Fibroblast of skin of left biceps (primary cell): ENCODE results near the gene STAB2.

Experiments
- DNase-seq, 2 experiments: peaks; one replicate each; pipeline ENCODE4 v3.0.0-alpha.2; 2013; ENCODE audit warnings: low read depth in 2 of 2

Gene STAB2

DNA sequence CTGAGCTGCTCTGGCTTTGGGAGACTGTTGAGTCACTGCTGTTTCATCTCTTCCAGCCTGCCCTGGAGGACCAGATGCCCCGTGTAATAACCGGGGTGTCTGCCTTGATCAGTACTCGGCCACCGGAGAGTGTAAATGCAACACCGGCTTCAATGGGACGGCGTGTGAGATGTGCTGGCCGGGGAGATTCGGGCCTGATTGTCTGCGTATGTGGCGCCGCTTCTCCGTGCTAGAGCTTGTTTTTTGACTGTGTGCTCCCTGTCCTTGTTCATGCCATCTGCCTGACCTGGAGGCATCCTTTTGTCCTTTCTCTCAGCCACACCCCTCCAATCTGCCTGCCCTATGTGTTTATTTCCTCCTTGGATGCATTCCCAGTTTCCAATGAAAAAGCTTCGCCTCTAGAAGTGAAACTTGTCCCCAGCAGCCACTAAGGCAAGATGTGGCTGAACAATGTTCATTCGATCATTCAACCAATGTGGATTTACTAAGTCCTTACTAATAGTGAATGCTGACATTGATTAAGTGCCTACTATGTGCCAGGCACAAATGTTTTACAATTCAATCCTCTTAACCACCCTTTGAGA lies 155.4 kb downstream of the STAB2 start:
- DNase-seq, result no peak

DNA sequence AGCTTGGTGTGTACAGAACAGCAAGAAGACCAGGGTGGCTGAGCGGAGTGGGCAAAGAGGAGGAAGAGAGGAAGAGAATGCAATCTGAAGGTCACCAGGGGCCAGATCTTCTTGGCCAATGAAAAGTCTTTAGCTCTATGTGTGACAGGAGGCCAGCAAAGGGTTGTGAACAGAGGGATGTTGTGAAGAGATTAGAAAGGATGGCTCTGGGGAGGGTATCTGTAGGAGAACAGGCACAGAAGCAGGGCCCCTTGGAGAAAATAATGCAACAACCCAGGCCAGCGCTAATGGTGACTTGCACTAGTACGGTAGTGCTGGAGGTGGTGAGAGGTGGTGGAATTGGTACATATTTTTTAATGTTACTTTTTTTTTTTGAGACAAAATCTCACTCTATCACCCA lies 156.7 kb downstream of the STAB2 start:
- DNase-seq, result no peak

DNA sequence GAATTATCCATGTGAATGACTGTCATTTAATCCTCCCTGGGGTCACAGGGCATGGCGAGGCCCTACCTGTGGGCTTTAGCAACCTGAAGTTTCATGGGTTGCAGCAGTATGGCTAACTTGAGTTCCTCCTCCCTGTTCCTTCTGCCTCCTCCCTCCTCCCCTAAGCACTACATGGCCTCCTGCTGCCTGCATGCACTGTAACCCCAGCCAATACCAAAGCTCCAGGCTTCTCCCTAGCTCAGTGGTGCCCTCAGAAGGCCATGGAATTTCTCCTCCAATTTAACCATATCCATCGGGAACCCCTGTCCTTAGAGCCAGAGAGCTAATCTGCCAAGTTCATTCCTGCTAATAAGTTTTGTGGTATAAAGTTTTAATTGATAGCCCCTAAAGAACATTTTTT lies 158.9 kb downstream of the STAB2 start:
- DNase-seq, result no peak

DNA sequence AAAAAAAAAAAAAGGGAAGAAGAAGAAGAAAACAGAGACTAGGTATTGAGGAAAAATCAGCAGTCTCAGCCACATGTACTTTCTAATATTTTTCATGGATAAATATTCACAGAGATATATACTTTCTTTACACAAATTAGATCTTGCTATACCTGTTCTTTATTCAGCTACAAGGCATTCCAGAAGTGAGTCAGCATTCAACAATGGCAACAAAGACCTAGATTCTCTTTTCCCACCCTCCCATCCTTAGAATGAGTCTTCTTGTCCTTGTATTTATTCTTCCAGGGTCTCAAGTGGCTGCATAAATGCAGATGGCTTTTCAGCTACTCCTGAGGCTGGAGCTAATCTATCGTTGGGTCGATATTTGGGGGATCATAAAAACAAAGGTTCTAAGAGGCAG lies 160.9 kb downstream of the STAB2 start:
- DNase-seq, result no peak

DNA sequence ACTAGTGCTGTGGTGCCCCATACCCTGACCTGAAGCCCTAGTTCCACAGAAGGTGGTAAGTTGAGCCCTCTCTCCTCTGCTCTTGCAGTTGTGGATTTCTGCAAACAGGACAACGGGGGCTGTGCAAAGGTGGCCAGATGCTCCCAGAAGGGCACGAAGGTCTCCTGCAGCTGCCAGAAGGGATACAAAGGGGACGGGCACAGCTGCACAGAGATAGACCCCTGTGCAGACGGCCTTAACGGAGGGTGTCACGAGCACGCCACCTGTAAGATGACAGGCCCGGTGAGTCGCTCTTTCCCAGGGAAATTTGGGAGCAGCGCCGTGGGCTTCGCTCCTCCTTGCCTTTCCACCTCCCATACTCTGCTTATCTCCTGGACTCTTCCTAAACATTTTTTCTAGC lies 161.8 kb downstream of the STAB2 start:
- DNase-seq, result no peak

DNA sequence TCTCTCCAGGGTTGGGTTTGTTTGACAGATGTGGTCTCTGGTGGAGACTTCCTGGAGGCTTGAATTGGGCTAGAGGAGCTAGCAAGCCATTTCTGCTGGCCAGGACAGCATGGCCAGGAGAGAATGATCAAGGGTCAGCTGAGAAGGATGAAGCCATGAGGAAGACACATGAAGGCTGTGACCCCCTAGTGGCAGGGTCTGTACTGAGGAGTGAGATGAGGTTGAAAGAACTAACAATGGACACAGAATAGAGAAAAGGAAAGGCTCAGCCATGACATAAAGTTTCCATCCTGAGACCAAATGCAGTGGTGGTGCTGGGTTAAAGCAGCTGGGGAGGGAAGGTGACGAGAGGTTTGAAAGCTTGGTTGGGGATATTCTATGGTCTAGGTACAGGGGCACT lies 164.1 kb downstream of the STAB2 start:
- no peak for DNase-seq

DNA sequence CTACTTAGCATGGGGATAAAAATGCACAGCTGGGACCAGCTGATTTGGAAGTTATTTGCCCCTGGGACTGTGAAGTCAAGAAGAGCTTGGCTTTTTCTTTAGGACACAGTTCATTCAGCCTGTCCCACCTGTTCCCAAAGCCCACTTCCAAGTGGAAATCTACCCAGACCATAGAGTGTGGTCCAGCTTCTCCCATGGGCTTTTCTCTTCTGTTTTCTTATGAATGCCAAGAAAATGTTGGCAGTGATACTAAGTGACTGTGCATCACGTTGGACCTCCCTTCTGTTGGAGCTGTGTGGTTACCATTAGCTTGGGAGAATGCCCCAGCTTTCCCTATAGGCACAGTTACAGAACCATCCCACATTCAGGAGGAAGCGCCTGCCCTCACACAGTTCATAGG lies 164.5 kb downstream of the STAB2 start:
- DNase-seq, result no peak

DNA sequence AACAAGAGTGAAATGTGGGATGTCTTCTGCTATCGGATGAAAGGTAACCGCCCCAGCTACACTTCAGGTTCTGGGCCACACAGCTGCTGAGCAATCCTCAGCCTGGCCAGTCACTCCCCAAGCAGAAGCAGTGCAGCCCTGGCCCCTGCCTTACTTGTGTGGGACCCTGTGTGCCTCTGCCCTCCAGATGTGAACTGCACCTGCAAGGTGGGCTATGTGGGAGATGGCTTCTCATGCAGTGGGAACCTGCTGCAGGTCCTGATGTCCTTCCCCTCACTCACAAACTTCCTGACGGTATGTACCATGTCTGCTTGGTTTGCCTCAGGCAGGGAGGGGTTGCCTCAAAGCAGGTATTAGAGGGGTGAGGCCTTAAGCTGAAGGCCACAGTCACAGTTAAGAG lies 168.4 kb downstream of the STAB2 start:
- no peak for DNase-seq

DNA sequence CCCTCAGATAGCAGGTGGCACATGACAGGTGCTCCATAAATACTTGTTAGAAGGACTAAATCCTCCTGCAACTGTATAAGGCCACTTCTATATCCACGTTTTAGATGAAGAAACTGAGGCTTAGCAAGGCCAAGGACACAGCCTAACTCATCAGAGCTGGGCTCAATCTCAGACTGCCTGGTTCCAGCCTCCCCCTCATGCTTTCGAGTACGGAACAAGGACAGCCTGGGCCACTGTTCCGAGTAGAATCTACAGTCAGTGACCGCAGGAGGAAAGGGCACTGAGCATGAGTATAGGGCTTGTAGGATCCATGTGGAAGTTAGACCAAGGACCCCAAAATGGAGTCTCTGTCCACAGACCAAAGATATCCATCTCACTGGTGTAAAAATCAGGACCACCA lies 169.4 kb downstream of the STAB2 start:
- no peak for DNase-seq

DNA sequence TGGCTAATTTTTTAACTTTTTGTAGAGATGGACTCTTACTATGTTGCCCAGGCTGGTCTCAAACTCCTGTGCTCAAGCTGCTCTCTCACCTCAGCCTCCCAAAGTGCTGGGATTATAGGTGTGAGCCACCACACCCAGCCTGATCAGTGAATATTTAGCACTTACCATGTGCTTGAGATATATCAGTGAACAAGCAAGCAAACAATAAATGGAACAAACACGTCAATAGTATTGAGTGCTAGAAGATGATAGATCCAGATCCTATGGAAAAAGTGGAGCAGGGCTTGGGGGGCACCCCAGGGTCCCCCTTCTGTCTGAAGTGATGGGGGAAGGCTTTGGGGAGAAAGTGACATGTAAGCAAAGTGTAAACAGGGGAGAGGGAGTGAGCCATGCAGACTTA lies 170.2 kb downstream of the STAB2 start:
- DNase-seq, result no peak

DNA sequence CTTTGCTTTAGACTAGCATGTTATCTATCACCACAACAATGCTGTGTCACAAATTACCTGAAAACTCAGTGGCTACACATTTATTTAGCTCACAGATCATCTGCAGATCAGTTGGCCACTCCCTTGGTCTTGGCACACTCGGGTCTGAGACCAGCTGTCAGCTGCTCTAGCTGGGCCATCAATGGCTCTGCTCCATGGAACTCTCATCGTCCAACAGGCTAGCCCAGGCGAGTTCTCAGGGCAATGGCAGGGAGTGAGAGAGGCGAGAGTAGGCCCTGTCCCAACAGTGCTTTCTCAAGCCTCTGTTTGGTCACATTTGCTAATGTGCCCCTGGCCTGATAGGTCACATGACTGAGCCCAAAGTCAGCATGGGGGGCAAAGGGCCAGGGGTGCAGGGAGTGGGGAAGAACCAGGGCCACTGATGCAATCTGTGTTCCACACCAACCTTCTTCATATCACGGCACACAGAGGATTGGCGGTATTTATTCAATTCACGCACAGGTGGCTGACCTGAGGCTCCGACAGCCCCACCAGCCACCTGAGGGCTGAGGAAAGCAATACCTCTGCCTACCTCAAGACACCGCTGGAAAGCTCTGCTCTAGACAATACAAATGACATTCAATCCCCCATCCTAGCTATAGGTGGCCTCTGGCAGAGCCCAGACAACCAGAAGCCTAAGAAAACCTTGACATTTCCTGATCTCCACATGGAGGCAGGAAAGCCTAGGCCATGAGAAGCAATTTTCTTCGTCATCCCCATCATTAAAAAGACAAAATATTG lies 171.4 kb downstream of the STAB2 start:
- no peak for DNase-seq

DNA sequence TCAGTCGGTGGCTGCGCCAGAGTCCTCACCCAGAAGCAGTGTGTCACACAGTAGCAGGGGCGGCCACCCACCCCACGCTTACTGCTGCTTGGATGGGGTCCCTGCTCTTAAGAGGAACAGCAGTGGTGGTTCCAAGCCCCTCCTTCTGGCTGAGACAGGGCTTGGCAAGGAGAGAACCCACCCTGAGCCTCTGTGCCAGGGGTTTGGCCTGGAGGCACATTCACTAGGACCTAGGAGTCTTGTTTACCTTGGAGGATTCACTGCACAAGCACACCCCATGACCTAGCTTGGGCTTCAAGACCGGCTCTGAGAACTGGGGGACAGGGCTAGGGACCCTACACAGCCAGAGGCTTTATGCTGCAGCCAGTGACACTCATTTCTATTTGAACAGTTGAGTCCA lies 175.4 kb downstream of the STAB2 start:
- no peak for DNase-seq

DNA sequence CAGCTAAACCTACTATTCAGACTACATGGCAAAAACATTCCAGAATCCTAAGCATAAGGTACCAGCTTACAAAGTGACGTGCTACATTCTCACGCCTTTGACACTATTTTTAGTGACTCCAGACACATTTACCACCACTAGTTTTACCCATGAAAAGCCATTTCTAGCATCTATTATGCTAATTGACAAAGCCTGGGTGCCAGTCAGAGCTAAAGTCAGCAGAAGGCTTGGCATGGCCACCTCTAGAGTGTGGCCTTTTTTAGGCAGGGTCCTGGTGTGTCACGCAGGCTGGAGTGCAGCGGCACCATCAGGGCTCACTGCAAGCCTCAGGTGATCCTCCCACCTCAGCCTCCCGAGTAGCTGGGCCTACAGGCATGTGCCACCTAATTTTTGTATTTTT lies 178.2 kb downstream of the STAB2 start:
- DNase-seq, result no peak

DNA sequence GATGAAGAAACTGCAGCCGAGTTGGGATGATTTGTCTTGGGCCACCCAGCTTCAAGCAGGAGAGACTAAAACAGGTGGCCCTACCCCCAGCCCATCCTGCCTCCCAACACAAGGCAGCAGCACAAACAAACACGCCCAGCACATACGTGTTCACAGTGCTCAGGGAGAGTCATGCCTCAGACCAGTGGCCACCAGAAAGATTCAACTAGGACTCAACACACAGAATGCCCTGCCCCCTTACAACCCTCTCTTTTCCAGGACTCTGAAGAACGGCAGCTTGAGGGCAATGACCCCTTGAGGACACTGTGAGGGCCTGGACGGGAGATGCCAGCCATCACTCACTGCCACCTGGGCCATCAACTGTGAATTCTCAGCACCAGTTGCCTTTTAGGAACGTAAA lies 179.0 kb downstream of the STAB2 start:
- no peak for DNase-seq

DNA sequence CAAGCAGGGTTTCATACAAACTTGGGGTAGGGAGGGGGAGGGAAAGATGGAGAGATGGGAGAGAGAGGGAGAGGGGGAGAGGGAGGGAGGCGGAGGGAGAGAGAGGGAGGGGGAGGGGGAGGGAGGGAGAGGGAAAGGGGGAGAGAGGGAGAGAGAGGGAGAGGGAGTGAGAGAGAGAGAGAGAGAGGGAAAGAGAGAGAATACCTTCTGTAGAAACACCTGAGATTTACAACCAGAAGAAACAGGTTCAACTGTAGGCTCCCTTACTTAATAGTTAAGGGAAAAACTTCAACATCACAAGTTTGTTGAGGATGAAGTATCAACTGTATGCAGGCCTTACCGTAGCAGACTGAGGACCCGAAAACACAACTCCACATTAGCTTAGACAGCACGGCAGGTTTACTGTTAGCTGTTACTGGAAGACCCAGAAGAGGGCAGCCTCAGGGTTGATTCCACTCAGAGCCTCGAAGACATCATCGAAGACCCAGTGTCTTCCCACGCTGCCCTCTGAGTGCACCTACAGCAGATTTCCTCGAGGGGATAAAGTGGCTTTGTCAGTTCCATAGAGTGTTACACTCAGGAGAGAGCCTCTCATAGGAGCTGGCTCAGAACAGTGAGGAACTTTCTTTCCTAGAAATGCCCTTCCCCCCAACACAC lies 181.5 kb downstream of the STAB2 start:
- no peak for DNase-seq

DNA sequence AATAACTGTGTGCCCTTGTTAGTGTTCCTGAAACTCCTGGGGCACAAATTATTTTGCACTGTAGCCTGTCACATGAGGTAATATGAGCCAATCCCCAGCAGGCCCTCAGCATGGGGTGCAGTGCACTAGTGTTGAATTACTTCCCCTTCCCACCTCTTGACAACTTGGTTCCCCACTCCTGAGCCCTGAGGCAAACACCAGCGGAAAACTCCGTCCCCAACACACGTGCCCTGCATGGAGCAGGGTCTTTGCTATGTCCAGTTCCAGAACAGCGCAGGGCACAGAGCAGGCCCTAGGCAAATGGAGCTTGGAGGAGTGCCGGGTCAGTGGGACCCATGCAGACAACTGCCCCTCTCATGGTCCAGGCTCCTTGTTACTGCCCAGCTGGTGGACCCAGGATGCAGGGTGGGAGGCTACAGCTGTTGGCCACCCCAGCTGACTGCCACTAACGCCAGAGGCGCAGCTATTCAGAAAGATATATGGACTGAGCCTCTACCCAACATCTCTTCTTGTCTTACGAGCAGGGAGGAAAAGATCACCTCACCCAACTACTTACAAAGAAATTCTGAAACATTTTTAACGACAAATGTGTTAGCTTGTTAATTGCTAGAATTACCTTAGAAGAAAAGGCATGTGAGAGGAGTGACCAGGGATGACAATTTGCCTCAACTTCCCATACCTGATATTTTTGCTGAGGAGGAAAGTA lies 182.3 kb downstream of the STAB2 start:
- DNase-seq, result no peak

DNA sequence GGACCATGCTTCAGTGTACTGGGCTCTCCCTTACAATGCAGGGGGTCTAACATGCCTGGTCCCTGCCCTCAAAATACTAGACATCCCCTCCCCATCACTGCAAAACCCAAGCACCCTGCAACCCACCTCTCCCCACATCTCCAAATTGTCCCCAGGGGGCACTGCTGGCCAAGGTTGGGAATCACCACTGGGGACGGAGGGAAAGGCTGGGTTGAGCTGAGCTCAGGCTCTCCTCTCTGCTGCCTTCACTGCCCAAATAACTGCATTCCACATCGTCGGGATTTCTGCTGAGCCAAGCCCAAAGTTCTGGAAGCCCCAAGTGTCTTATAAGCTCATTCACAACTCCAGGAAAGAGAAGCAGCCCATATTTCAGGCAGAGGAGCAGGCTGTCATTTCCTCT lies 184.4 kb downstream of the STAB2 start:
- DNase-seq, result no peak

DNA sequence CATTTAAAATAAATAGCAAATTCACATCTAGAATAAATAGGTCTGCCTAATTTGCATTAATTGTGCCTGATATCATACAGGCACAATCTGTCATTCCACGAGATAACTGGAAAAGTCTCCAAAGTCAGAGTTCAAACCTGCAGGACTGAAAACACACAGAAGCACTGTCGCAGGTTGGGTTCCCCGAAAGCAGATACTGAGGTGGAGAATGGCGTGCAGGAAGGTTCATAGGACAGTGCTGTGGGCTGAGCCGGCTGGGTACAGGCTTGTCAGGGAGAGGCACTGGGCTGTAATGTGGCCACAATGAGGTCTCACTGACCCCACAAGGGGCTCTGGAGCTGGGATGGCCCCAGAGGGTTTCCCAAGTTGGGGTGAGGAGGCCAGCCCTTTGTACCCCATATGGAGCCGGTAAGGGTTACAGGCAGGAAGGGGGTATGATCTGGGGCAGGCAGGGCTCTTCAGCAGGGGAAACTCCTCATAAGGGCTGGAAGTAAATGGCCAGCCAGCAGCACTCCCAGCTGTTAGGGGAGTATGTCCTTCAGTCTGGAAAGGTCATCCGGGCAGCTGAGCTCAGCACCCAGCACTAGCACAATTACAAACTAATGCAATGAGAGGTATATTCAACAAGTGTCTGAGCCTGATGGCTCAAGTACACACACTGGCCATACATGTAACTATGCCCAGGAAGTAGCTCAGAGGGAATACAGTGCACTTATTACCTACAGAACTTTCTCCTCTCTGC lies 185.5 kb downstream of the STAB2 start:
- DNase-seq, result no peak

DNA sequence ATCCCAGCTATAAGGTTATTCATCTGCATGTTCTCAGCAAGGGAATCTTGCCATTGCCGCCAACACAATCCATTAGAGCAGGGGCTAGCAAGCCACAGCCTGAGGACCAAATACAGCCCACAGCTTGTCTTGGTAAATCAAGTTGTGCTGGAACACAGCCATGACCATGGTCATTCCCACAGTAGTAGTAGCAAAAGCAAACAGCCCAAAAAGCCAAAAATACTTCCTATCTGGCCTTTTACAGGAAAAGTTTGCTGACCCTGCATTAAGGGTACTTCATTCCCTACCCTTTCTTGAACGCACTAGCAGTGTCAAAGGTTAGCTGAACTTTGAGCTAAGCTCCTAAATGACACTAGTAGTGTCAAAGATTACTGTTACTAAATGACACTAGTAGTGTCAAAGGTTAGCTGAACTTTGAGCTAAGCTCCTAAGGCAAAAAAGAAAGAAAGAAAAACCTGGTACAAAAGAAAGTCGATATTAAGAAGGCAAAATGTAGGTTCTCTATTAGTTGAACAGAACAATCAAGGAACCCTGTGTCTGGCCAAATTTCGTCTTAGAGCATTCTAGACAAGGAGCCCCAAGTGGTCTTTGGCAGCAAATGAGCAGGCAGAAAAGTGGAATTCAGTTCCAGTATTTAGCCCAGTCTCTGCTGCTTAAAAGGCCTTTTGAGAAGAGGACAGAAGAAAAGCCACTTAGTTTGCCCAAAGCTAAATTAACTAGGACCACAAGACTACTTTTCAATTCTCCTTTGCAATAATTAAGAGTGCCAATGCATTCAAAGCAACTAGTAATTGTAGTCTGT lies 186.2 kb downstream of the STAB2 start:
- DNase-seq, result no peak

DNA sequence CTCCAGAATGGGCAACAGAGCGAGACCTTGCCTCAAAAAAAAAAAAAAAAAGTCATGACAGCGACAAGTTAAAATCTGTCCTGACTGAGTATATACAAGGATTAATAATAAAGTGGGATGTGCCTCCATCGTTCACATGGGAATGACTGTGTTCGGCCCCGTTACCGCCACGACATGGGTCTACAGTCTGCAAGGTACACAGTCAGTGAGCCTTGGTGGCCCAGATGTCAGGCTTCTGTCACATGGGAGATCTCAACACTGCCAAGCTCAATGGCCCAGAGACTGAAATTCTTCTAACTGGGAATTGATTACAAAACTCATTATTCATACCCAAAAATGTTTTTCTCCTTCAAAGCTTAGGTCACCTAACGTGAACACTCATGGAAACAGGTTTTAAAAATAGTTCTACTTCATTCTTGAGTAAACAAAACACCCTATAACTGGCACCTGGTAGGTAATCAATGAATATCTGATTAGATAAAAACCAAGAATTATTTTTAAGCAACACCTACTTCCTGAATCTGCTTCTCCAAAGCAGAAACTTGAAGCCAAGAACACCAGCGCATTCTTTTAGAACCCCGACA lies 188.0 kb downstream of the STAB2 start:
- no peak for DNase-seq

DNA sequence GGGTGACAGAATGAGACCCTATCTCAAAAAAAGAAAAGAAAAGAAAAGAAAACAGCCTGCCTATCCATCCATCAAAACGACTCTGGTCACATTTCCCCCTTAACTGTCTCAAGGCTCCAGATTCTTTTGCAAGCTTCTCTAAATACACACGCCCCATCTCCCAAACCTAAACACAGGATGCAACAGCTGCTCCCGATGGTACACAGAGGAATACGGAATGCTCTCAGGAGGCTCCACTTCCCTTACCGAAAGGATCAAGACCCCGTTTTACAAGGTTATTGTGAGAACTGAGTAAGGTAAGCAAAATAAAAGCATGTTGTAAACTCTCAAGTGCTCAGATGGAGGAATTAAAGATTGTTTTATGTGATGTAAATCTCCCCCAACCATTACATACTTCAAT lies 191.7 kb downstream of the STAB2 start:
- no peak for DNase-seq
